ENCODE data around the gene FPR1.

FPR1 gene

GRCh38 chr19:51751655-51752054 is at the start of gene FPR1:
TSS of gene FPR1 (minus strand) at chr19:51751878. CDS start at chr19:51746994, 4,884 bp downstream.
- no peak for DNase-seq (ENCODE audit: low read depth)

GRCh38 chr19:51800473-51801244 is 49.0 kb upstream of the FPR1 start:
- DNase-seq (ENCODE audit: low read depth) = no peak

- DNase-seq (ENCODE audit: low read depth) = no peak
These were observed 48.2 kb upstream of the FPR1 start for GRCh38 chr19:51799774-51800472.

- no peak for DNase-seq (ENCODE audit: low read depth)
These were observed 47.5 kb upstream of the FPR1 start for GRCh38 chr19:51799034-51799773.

- no peak for DNase-seq (ENCODE audit: low read depth)
These were observed 46.4 kb upstream of the FPR1 start for GRCh38 chr19:51798062-51798461.

GRCh38 chr19:51797480-51797879 is 45.8 kb upstream of the FPR1 start:
- no peak for DNase-seq (ENCODE audit: low read depth)

- no peak for DNase-seq (ENCODE audit: low read depth)
These were observed 44.6 kb upstream of the FPR1 start for GRCh38 chr19:51796195-51796679.

- no peak for DNase-seq (ENCODE audit: low read depth)
These were observed 43.3 kb upstream of the FPR1 start, which contains the start of gene FPR3 for GRCh38 chr19:51794885-51795490. TSS of gene FPR3 (plus strand) at chr19:51795157. CDS start at chr19:51823749, 28,592 bp downstream.

- DNase-seq (ENCODE audit: low read depth) = no peak
These were observed 42.3 kb upstream of the FPR1 start for GRCh38 chr19:51793994-51794393.

GRCh38 chr19:51792932-51793331 is 41.3 kb upstream of the FPR1 start:
- DNase-seq (ENCODE audit: low read depth) = no peak

GRCh38 chr19:51789061-51789795 is 37.5 kb upstream of the FPR1 start:
- no peak for DNase-seq (ENCODE audit: low read depth)

GRCh38 chr19:51788029-51788428 is 36.4 kb upstream of the FPR1 start:
- DNase-seq (ENCODE audit: low read depth) = no peak

GRCh38 chr19:51786646-51787494 is 35.2 kb upstream of the FPR1 start:
- no peak for DNase-seq (ENCODE audit: low read depth)

GRCh38 chr19:51784922-51785690 is 33.4 kb upstream of the FPR1 start:
- no peak for DNase-seq (ENCODE audit: low read depth)

- DNase-seq (ENCODE audit: low read depth) = no peak
These were observed 32.6 kb upstream of the FPR1 start for GRCh38 chr19:51784109-51784785.

GRCh38 chr19:51783372-51783771 is 31.7 kb upstream of the FPR1 start:
- no peak for DNase-seq (ENCODE audit: low read depth)

GRCh38 chr19:51781999-51782398 is 30.3 kb upstream of the FPR1 start:
- DNase-seq (ENCODE audit: low read depth) = no peak

- DNase-seq (ENCODE audit: low read depth) = no peak
These were observed 28.6 kb upstream of the FPR1 start for GRCh38 chr19:51780270-51780669.

GRCh38 chr19:51779703-51780102 is 28.0 kb upstream of the FPR1 start:
- DNase-seq (ENCODE audit: low read depth) = no peak

All from stimulated activated CD8-positive, alpha-beta memory T cell treated with anti-CD3 and anti-CD28 coated beads, Interleukin-15, amount 100 ng/mL, for 1 hour (primary cell).